SK-N-DZ (cell line): ENCODE data around the gene PIK3CD.
"Not testable (repeated sequence)": the region's sequence is repeated elsewhere in the genome, so short reads cannot be mapped to it uniquely, and the experiment has no call there.

Experiments used
- DNase-seq: peaks from one replicate; pipeline ENCODE4 v3.0.0-alpha.2; 2015; ENCODE audit warnings: low spot score

Gene PIK3CD

GRCh38 chr1:9688599-9688998 is 37.1 kb downstream of the PIK3CD start:
- no peak for DNase-seq

- DNase-seq: peak; percentile 44
Measured at GRCh38 chr1:9689011-9689706, 37.6 kb downstream of the PIK3CD start.

- DNase-seq: no peak
Measured at GRCh38 chr1:9689971-9690381, 38.4 kb downstream of the PIK3CD start.

GRCh38 chr1:9690440-9691107 is 39.0 kb downstream of the PIK3CD start:
- DNase-seq: no peak

GRCh38 chr1:9691108-9691445 is 39.5 kb downstream of the PIK3CD start:
- DNase-seq: no peak

- DNase-seq: no peak
Measured at GRCh38 chr1:9691691-9692090, 40.2 kb downstream of the PIK3CD start.

- no peak for DNase-seq
Measured at GRCh38 chr1:9696793-9697192, 45.3 kb downstream of the PIK3CD start.

GRCh38 chr1:9699361-9699760 is 47.8 kb downstream of the PIK3CD start:
- DNase-seq: no peak

- no peak for DNase-seq
Measured at GRCh38 chr1:9700340-9700739, 48.8 kb downstream of the PIK3CD start.

GRCh38 chr1:9701665-9702064 is 50.1 kb downstream of the PIK3CD start:
- DNase-seq: no peak

- no peak for DNase-seq
Measured at GRCh38 chr1:9703165-9703509, 51.6 kb downstream of the PIK3CD start.

- no peak for DNase-seq
Measured at GRCh38 chr1:9703681-9704080, 52.1 kb downstream of the PIK3CD start.

- DNase-seq: no peak
Measured at GRCh38 chr1:9705337-9706093, 54.0 kb downstream of the PIK3CD start.

- DNase-seq: no peak
Measured at GRCh38 chr1:9706178-9706577, 54.6 kb downstream of the PIK3CD start.

GRCh38 chr1:9710037-9710436 is 58.5 kb downstream of the PIK3CD start:
- no peak for DNase-seq

GRCh38 chr1:9711466-9712020 is 60.0 kb downstream of the PIK3CD start:
- no peak for DNase-seq

GRCh38 chr1:9712767-9713166 is 61.2 kb downstream of the PIK3CD start:
- not testable (repeated sequence) for DNase-seq

- DNase-seq: no peak
Measured at GRCh38 chr1:9714257-9714718, 62.8 kb downstream of the PIK3CD start.

GRCh38 chr1:9715536-9716226 is 64.2 kb downstream of the PIK3CD start:
- no peak for DNase-seq

- no peak for DNase-seq
Measured at GRCh38 chr1:9716404-9717192, 65.1 kb downstream of the PIK3CD start.
